Ureter (tissue), 1 donor: ENCODE data around the gene AQP11. TPM values are rescaled to one million over a fixed set of nuclear protein-coding genes. Genes with fewer than 3 reads are reported as not detected.

Experiments
- DNase-seq: peaks from one replicate; pipeline ENCODE4 v3.0.0-alpha.2; 2020; ENCODE audit warnings: low spot score
- total RNA-seq: library from RNA; stranded (reverse); gene quantifications from one replicate; pipeline ENCODE4 v1.2.4, GENCODE V29; 2023
- donor health status: DM: yes; HTN: yes; CAD: no.

AQP11 gene
- total RNA-seq, 1 donor from 2014 or later, result 0.34 TPM

DNA sequence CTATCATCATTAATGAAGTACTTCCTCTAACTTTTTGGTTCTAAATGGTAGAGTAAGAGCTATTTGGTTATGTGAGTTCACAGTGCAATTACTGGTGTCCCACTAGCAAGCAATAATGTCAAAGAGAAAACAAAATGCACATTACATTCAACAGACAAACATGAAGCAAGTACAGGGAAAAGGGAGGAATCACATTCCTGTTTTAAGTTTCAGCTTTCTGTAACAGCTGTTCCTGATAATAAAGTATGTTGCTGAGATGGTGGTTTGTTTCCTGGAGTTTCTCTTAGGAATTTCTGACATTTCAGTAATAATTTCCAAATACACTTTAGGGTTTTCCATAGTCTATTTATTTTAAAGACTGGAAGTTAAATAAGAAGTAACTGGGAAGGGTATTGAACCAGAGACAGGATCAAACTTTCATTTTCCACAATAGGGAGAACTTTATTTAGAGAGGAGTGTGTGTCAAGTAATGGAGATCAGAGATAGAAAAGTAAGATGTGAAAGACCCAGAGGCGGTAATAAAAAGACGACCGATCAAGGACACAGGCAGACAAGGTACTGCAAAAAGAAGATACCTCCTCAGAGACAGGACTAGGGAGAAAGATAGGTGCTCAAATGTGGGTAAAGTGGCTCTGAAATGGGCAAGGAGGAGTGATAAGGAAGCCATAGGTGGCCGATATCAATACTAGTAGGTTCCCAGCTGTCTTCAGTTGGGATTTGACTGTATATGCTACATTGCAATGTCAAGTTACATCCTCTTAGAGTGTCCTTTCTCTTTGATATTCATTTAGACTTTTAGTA lies 68.7 kb downstream of the AQP11 start:
- no peak for DNase-seq

Other genes with a start within 250 kb of the AQP11 start
- 56.7 TPM for gene PAK1, start 115.9 kb upstream of the AQP11 start, total RNA-seq
- gene CLNS1A, start 47.8 kb downstream of the AQP11 start, total RNA-seq, result 108 TPM
- gene RSF1, start 230.8 kb downstream of the AQP11 start, total RNA-seq, result 70.3 TPM
- gene AAMDC, start 231.2 kb downstream of the AQP11 start, total RNA-seq, result 20.4 TPM